RWPE1 (cell line): Measurements from ENCODE around the gene OLFM4.

Experiments
- CTCF ChIA-PET: fragments of 350-600 bp; sonication (Branson Sonifier 250); formaldehyde crosslinking; extraction: SDS; loops from one replicate; lab custom pipeline; 2021; lab: Yijun Ruan, JAX
- POLR2A ChIA-PET: fragments of 400-600 bp; formaldehyde crosslinking; extraction: SDS; loops from one replicate; lab custom pipeline; 2020; ENCODE audit warnings: antibody characterized with exemption; ENCODE audit not compliant: low non-redundant PET; lab: Yijun Ruan, JAX
- DNase-seq: peaks from one replicate; pipeline ENCODE4 v3.0.0; 2012; ENCODE audit warnings: low spot score
- H3K27ac ChIP-seq: fragments of 450-650 bp; 2 replicates; pipeline ENCODE4 v1.5.1; 2017
- CTCF ChIP-seq: fragments of 450-650 bp; conservative IDR thresholded peaks from 2 replicates; pipeline ENCODE4 v1.5.1; 2017; ENCODE audit warnings: low read depth, mild to moderate bottlenecking

Gene OLFM4

DNA sequence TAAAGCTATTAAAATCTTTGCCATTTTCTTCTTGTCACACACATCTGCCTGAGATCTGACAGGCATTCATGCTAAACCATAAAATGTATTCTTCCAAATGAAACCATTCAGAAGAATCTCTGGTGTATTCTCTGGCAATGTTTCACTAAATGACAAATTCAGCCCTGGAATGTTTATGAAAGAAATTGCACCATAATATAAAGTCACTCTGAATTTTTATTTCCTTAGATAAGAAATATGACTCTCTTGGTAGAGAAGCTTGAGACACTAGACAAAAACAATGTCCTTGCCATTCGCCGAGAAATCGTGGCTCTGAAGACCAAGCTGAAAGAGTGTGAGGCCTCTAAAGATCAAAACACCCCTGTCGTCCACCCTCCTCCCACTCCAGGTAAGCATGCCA, 14.3 kb downstream of the OLFM4 start:
- POLR2A ChIA-PET = no interaction called here
- CTCF ChIA-PET = interaction anchor here (0.6 to 1.4 kb wide), 4 partner anchors 75 to 595 kb away, joined by 3 to 6 read pairs (median 4); no protein-coding TSS in a partner anchor
- H3K27ac ChIP-seq = no peak overlapping the region
- TF ChIP-seq CTCF = no peak
- DNase-seq = no peak

- CTCF ChIA-PET = interaction anchor here (0.6 to 1.4 kb wide), 3 partner anchors 75 to 596 kb away, joined by 3 to 4 read pairs (median 4); no protein-coding TSS in a partner anchor
- no peak for DNase-seq
- no peak for TF ChIP-seq CTCF
Observed at GRCh38 chr13:53043398-53043797, 14.8 kb downstream of the OLFM4 start.

DNA sequence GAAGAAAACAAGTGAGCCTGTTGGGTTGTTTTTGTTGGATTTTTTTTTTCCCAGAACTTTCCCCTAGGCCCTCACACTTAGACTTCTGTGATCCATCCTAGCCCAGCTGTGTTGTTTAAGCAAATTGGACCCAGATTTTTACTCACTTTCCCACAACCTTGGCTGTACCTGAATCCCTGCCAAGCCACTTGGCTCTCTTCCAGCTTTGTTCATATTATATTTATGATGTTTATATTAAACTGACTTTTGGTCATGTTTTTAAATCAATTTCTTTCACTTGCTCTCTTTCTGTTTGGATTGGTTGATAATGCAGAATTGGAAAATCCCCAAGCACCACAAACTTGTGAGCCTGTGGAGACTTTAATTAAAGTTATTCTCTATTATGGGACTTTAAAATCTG, 16.6 kb downstream of the OLFM4 start:
- ChIA-PET POLR2A (no interaction called here), CTCF (interaction anchor here (0.6 to 0.7 kb wide), 2 partner anchors 13 to 206 kb away, joined by 3 to 6 read pairs; no protein-coding TSS in a partner anchor)
- no peak overlapping the region for H3K27ac ChIP-seq
- no peak for DNase-seq
- no peak for TF ChIP-seq CTCF

More at GRCh38 chr13:53043398-53043797, 14.8 kb downstream of the OLFM4 start:
- H3K27ac ChIP-seq = no peak overlapping the region
- POLR2A ChIA-PET = no interaction called here

DNA sequence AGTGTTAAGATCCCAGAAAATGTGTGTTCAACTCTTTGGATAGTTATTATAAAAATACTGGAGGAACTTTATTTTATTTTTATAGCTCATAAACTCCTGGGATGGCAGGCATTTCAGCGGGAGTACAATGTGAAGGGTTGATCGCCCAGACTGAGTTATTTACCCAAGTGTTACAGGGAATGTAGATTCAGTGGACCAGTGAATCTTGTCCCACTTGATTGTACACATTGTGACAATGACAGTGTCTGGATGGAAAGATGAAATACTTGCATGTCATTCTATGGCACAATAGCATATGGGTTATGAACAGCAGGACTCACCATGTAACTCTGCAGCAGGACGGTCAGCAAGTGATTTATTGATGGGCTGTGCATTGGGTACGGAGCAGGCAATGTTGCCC, 20.3 kb downstream of the OLFM4 start:
- no peak overlapping the region for H3K27ac ChIP-seq
- DNase-seq = no peak
- POLR2A ChIA-PET = no interaction called here
- no peak for TF ChIP-seq CTCF
- CTCF ChIA-PET = no interaction called here

- CTCF ChIA-PET = interaction anchor here (1.1 kb wide), 1 partner anchor 82 kb away, joined by 3 read pairs; no protein-coding TSS in a partner anchor
- POLR2A ChIA-PET = no interaction called here
- H3K27ac ChIP-seq = no peak overlapping the region
- DNase-seq = no peak
- TF ChIP-seq CTCF = no peak
Observed at GRCh38 chr13:53050151-53050550, 21.5 kb downstream of the OLFM4 start.

GRCh38 chr13:53052675-53053074, 24.1 kb downstream of the OLFM4 start:
- CTCF ChIA-PET = no interaction called here
- POLR2A ChIA-PET = no interaction called here
- no peak overlapping the region for H3K27ac ChIP-seq
- no peak for TF ChIP-seq CTCF
- DNase-seq = no peak

GRCh38 chr13:53054569-53054968, 26.0 kb downstream of the OLFM4 start:
- no peak for TF ChIP-seq CTCF
- DNase-seq = no peak
- ChIA-PET CTCF (no interaction called here), POLR2A (no interaction called here)
- no peak overlapping the region for H3K27ac ChIP-seq
